SK-MEL-5 (cell line): ENCODE results near the gene CDKAL1. TPM values are rescaled to one million over a fixed set of nuclear protein-coding genes. Genes with fewer than 3 reads are reported as not detected.
A peak's percentile ranks its signal among the peaks of the same experiment; 100 is the strongest.
"Not testable (repeated sequence)": the region's sequence is repeated elsewhere in the genome, so short reads cannot be mapped to it uniquely, and the experiment has no call there.

ENCODE experiments used
- DNase-seq: peaks from one replicate; pipeline ENCODE4 v3.0.0-alpha.2; 2016; ENCODE audit warnings: low read depth, low spot score
- in situ Hi-C: cut with HindIII; loops from 2 replicates; pipeline ENCODE4 v1.10.0; 2016; ENCODE audit warnings: low sequenced_read_pairs, high pct_unique_total_duplicates, low pct_unique_long_range_greater_than_20kb
- total RNA-seq: library from RNA; depleted of rRNA; stranded (reverse); fragments of >200 nt; shearing (Covaris generic); gene quantifications from 2 replicates; pipeline ENCODE4 v1.2.3, GENCODE V29; 2014

The CDKAL1 gene
- total RNA-seq, 1 experiment from 2014 or later = 32.7 TPM

DNA sequence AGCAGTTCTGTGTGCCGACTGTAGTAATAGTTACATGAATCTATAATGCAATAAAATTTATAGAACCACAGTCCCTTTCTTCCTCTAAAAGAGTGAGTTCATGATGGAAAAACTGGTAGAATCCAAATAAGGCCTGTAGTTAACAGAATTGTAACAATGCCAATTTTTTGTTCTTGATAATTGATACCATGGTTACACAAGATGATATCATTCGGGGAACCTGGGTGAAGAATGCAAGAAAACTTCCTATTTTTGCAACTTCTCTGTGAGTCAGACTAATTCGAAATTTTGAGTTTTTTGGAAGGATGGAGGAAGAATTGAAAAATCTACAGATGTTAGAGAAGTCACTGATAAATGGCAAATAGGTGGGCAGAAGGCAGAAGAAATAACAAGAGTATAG, 381.8 kb downstream of the CDKAL1 start:
- no peak for DNase-seq
- in situ Hi-C loops = no loop called here

DNA sequence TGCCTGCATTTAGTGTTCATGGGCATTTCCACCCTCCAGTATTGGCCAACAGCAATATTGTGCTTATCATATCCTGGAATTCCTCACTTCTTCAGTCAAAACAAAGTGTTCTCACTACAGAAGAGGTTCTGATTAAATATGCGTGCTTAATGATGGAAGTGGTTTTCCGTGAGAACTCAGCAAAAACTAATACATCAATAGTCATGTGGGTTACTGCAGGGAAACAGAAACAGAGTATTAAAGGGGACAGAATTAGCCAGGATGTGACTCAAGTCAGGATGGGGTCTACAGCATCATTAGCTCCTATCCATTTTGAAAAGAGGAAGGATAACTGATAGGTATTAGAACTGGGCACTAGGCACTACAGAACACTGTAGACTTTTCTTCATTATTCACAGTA, 384.6 kb downstream of the CDKAL1 start:
- DNase-seq = no peak
- in situ Hi-C loops = no loop called here

DNA sequence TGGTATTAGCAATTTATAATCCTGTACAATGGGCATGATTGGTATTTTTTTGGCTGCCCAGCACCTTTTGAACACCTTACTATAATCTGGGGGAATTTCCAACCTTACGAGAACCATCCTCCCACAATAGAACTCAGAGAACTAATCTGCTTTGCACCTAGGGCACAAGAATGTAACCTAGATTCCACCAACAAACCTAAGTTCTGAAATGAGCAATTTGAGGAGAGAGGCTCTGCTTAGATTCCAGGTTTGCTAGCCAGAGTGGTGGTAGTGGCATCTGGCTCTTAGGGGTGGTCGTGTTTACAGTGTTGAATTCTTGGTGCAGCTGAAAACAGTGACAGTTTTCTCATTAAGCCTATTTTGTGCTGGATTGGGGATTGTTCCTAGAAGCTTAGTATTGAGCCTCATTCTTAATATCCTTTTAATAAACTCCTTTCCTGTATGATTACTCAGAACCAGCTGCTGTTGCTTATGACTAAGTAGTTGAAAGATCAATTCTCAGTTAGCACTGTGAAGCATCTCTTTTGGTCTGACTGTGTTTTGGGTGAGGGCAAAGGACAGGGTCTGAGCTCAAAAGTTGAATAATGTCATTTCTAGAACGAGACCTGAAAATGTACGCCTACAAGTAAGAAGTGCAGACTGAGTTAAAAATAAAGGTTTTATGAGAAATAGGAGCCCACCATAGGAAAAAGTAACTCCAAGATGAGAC, 385.6 kb downstream of the CDKAL1 start:
- in situ Hi-C loops = no loop called here

DNA sequence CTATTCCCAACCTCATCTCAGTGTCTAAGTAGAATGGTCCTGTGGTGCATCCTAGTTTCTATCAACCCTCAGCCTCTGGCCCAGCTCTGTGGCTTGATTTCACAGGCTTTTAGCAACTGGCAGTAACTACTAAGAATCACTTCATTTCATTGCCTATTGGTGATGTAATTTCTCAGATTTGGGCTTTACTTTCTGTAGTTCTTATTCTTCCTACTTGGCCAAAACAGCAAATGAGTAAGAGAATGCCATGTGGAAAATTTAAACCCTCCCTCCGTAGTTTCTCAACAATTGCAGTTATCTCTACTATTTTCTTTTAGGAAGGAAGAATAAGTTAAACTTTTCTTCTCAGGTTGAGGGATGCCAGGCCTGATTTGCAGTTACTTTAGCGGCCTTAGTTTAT, 387.3 kb downstream of the CDKAL1 start:
- in situ Hi-C loops = no loop called here

More for the DNA sequence above, 385.6 kb downstream of the CDKAL1 start:
- DNase-seq = no peak

DNA sequence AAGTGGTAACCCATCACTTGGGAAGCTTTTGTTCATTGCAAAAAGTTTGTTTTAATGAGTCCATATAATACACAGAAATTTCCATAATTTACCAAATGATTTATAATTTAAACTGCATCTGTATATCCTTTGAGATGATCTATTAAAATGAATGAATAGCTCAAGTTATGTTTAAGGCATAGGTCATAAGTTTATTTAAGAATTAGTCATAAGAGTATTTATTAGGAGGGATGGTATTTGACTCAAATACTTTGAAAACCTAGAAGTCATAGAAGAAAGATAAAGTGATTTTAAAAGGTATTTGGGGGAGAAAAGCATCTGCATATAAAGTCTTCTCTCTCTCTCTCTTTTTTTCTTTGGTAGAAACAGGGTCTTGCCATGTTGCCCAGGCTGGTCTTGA, 388.5 kb downstream of the CDKAL1 start:
- DNase-seq = no peak
- in situ Hi-C loops = no loop called here

More for the DNA sequence above, 387.3 kb downstream of the CDKAL1 start:
- DNase-seq = no peak

DNA sequence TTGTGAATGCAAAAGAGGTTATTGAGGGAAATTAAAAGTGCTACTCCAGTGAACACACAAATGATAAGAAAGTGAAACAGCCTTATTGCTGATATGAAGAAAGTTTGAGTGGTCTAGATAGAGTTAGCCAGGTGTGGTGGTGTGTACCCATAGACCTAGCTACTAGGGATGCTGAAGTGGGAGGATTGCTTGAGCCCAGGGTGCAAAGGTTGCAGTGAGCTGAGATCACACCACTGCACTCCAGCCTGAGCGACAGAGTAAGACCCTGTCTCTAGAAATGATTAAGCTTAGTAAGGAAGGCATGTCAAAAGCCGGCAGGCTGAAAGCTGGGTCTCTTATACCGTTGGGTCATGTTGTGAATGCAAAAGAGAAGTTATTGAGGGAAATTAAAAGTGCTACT, 389.8 kb downstream of the CDKAL1 start:
- in situ Hi-C loops, DNase-seq: not testable (repeated sequence)

DNA sequence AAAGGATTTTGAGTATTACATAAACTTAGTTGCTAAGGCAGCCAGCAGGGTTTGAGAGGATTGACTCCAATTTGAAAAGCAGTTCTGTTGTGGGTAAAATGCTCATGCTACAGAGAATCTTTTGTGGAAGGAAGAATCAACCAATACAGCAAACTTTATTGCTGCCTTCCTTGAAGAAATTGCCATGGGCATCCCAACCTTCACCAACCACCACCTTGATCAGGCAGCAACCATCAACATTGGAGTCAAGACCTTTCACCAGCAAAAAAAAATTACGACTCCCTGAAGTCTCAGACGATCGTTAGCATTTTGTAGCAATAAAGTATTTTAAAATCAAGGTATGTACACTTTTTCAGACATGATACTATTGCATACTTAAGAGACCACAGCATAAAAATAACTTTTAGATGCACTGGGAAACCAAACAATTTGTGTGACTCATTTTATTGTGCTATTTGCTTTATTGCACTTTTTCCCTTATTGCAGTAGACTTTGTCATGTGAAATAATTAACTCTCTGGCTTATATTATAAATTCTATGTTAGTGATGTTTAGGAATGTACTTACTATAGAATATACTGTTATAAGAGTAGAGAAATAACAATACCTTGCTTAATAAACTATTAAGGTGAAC, 390.8 kb downstream of the CDKAL1 start:
- DNase-seq = peak; percentile 39
- in situ Hi-C loops = no loop called here

DNA sequence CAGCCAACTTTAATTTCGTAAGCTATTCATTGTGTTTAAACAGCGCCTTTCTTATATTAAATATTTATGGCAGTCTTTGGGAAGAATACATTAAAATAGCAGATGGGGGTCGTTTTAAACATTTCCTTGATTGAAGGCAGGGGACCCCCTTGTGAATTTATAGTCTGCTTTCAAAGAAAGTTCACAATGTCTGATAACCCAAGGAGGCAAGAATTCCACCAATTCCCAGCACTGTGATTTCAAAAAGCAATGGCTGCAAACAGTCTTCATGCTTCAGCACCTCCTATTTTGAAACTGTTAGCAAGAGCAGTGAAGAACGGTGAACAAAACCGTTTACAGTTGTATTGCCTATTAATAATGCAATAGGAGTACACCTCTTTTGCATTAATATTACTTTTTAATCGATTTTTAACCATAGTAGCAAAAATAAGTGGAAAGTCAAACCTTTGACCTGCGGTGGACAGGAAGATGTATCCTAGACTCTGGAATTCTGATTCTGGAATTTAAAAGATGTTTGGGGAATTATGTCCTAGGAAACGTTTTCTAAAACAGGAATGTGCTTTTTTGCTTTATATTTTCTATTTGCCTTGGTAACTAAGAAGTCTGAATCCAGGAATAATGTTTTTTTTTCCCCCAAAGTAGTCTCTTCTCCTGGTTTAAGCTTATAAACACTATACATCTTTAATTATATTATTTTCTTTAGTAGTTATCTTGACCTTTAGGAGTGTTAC, 393.0 kb downstream of the CDKAL1 start:
- in situ Hi-C loops = no loop called here
- no peak for DNase-seq

DNA sequence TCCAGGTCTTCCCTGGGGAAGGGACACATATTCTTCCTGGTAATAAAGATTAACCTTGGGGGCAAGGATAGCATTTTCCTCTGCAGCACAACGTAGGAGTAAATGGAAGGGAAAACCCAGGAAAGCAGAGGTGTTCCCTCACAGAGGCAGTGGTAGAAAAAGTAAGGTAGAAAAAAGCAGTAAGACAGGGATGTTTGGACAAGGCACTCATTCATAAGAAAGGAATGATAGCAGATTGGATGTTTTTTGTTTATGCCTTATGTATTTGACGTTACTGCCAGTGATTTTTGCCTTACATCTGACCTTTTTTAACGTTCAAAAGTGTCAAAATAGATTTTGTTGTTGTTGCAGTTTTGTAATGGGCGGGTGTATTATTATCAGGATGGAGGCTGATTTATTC, 395.0 kb downstream of the CDKAL1 start:
- in situ Hi-C loops = no loop called here
- DNase-seq = no peak

DNA sequence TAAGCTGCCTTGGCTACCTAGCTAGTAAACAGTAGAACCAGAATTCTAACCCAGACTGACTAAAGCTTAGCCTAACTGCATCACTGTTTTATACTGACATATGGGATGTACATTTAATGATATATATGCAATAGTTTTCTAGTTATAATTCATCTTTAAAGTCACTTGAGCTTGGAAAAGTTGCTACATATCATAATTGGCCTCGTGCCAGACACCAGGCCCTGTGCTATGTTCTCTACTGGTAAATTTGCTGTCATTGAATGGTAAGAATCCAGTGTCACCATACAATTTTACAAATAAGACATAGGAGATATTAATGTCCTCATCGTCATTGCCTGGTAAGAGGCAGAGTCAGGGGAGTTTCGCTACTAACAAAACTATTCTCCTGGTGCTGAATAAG, 396.8 kb downstream of the CDKAL1 start:
- DNase-seq = no peak
- in situ Hi-C loops = no loop called here

DNA sequence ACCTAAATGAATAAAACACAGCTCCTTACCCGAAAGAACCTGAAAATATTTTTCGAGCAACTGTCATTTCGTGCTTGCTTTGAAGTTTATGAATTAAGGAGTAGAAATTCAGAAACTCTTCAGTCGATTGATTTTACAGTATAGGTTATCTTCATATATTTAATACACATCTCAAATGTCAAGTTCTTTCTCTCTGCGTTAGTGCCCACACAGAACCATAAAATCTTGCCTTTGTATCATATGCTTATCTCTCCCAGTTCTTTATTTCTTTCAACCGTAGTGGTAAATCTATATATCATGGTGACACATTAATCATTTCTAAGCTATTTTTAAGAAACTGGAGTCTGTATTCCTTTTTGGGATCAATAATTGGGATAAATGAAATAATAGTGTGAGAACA, 397.5 kb downstream of the CDKAL1 start:
- no peak for DNase-seq
- in situ Hi-C loops = no loop called here

DNA sequence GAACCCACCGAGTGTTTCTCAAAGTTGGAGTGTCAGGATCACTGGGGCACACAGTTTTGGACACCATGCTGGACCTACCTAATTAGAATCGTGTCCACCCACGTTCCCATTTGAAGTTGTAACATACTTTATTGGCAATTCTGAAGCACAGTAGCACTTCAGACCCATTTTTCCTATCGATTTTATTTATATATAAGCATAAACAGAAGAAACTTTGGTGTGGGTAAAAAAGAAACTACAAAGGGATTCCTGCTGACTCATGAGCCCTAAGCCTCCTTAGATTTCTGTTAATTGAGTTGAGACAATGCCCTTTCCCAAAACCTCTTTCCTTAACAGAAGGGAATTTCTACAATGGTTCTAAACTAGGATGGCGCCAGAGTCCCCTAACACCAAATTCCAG, 398.0 kb downstream of the CDKAL1 start:
- in situ Hi-C loops = no loop called here

DNA sequence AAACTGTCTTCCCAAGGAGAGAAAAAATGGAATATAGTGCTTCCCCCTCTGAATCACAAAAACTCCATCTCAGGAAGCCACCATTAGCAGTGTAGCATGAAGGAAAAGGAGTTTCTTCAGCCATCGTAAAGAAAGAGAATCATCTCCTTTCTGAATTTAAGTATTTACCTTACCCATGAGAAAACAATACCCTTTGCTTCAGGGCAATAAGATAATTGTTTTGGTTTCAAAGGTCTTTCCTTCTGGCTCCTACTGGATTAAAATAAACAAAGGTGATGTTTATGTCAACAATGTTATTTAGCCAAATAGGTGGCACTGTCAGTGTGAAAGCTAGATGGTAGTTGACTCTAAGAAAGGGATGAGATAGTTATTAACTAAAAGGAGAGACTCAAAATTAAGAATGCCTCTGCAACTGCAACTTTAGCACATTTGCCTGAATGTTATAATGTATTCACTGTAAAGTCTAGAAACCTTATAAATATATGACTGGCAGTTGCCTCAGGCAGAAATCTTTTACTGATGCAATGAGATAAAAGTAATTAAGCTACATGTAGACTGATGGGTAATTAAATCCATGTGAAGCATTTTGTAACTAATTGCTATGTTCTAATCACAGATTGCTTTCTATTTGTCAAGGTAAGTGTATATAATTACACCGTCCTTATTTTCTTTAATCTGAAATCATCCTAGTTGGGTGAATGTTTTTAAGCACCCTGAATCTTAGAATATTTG, 399.0 kb downstream of the CDKAL1 start:
- in situ Hi-C loops = no loop called here
- DNase-seq = no peak

More for the DNA sequence above, 398.0 kb downstream of the CDKAL1 start:
- DNase-seq = no peak

DNA sequence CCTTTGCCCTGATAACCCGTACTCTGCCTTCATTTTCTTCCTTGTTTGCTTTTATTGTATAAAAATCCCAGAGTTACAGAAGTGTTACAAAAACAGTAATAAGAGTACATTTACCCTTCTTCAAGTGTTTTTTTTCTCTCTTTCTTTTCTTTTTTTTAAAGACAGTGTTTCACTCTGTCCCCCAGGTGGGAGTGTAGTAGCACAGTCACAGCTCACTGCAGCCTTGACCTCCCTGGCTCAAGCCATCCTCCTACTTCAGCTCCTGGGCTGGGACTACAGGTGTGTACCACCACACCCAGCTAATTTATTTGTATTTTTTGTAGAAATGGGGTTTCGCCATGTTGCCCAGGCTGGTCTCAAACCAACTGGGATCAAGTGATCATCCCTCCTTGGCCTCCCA, 402.7 kb downstream of the CDKAL1 start:
- in situ Hi-C loops = no loop called here
- no peak for DNase-seq

DNA sequence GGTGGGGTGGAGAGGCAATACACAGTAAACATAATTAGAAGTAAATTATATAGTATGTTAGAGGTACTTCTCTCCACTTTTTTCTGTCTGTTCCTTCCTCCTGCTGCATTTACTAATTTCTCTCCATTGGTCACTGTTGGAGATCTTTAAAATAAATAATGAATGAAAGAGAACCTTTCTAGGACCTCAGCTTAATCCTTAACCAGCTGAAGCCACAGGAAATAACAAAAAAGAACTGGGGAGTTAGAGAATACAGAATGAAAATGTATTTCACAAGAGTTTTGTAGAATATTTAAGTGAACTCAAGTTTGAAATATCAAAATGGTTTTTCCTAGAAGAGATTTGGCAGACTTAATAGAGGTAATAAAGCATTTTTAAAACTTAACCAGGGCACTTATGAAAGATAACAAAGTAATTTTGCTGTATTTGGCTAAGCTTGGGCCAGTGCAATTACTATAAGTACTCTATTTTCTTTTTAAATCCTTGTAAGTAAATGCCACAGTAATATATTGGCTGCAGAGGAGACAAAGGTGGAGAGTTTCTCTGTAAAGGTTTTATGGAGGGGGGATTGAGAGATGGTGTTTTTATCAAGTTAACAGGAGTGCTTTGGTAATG, 405.0 kb downstream of the CDKAL1 start:
- no peak for DNase-seq
- in situ Hi-C loops = no loop called here

DNA sequence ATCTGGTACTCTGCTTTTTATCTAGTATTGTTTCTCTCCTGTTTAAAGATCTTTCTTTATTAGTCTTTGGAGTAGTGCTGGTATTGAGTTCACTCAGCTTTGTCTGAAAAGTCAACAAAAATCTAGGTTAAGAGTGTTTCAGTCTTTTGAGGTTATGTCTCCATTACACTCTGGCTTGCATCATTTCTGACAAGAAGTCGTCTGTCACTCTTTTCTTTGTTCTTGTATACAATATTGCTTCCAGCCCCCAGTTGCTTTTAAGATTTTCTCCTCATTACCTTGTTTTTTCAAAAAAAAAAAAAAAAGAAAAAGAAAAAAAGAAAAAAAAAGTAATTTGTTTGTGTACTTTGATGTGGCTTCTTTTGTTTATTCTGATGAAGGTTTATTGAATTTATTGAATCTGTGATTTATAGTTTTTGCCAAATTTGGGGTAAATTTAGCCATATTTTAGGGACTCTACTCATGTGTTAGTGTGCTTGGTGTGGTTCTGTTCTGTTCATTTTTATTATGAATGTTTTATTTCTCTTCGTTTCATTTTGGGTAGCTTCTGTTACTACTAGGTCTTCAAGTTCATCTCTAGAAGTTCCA, 408.9 kb downstream of the CDKAL1 start:
- in situ Hi-C loops = no loop called here
- peak; percentile 31 for DNase-seq

DNA sequence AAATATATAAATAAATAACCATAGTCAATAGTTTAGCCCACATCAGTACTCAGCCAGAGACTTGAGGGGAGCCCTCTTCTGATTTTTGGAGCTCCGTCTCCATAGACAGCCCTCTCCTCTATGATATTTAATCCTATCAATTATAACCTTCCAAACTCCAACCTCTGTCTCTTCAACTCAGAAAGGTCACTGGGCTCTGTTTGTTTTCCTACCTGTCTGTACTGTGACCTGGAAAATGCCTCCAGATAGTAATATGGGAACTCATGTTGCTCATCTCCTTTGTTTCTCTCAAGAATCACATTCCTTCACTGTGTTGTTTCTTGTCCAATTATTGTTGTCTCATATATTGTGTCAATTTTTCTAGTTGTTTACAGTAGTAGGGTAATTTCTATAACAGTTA, 409.7 kb downstream of the CDKAL1 start:
- in situ Hi-C loops = no loop called here
- DNase-seq = no peak
